C4-2B (cell line): ENCODE results near the gene HIF1A.

Experiments used
- ZFX ChIP-seq: fragments of 450-650 bp; IDR thresholded peaks from 2 replicates; pipeline ENCODE4 v1.6.1; 2017
- TF ChIP-seq, protein P1 (sequence below): fragments of 450-650 bp; conservative IDR thresholded peaks from 2 replicates; pipeline ENCODE4 v1.5.1; 2017; ENCODE audit warnings: mild to moderate bottlenecking

DNA sequence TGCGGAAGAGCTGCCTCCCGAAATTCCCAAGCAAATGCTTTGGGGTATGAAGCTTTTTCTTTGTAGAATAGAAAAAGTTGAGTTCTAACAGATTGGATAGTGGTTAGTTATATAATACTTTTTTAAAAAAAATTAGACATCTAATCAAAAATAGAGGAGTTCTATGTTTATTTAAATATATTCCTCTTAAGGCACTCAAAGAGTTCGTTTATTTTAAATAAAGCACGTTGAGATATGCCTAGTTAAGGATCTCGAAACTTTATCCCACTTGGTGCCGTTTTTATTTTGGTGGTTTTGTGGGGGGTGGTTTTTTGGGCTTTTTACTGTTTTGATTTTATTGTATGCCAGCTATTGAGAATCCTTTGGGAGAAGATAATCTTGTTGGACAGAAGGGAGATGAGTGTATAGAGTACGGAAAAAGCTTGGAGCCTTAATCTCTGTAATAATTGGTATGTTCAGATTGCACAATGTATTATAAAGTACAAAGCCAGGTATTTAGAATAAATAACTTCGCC, 56.2 kb downstream of the HIF1A start:
- TF ChIP-seq, protein P1, sequence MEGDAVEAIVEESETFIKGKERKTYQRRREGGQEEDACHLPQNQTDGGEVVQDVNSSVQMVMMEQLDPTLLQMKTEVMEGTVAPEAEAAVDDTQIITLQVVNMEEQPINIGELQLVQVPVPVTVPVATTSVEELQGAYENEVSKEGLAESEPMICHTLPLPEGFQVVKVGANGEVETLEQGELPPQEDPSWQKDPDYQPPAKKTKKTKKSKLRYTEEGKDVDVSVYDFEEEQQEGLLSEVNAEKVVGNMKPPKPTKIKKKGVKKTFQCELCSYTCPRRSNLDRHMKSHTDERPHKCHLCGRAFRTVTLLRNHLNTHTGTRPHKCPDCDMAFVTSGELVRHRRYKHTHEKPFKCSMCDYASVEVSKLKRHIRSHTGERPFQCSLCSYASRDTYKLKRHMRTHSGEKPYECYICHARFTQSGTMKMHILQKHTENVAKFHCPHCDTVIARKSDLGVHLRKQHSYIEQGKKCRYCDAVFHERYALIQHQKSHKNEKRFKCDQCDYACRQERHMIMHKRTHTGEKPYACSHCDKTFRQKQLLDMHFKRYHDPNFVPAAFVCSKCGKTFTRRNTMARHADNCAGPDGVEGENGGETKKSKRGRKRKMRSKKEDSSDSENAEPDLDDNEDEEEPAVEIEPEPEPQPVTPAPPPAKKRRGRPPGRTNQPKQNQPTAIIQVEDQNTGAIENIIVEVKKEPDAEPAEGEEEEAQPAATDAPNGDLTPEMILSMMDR: no peak
- no peak for TF ChIP-seq ZFX
